AG09309 (cell line): Measurements from ENCODE around the gene HMX3.
"Not testable (repeated sequence)": the region's sequence is repeated elsewhere in the genome, so short reads cannot be mapped to it uniquely, and the experiment has no call there.

Source experiments
- DNase-seq: peaks from one replicate; pipeline ENCODE4 v3.0.0-alpha.2; 2010; ENCODE audit warnings: low read depth
- H3K4me3 ChIP-seq: 2 replicates; pipeline ENCODE4 v1.5.1; 2011; ENCODE audit warnings: mild to moderate bottlenecking, low read depth, low read length, moderate library complexity; ENCODE audit not compliant: control insufficient read depth
- CTCF ChIP-seq: IDR thresholded peaks from 2 replicates; pipeline ENCODE4 v1.5.1; 2011; ENCODE audit warnings: mild to moderate bottlenecking, low read depth, low read length, inconsistent platforms; ENCODE audit not compliant: insufficient read depth, control insufficient read depth; ENCODE audit errors: missing control alignments

Gene HMX3

GRCh38 chr10:123157210-123157609, 21.4 kb downstream of the HMX3 start:
- H3K4me3 ChIP-seq = no peak overlapping the region
- no peak for DNase-seq
- TF ChIP-seq CTCF = no peak

GRCh38 chr10:123158682-123159081, 22.9 kb downstream of the HMX3 start:
- no peak for TF ChIP-seq CTCF
- no peak for DNase-seq
- H3K4me3 ChIP-seq = no peak overlapping the region

- DNase-seq = no peak
- H3K4me3 ChIP-seq = no peak overlapping the region
- no peak for TF ChIP-seq CTCF
These were observed 24.7 kb downstream of the HMX3 start for GRCh38 chr10:123160311-123160980.

GRCh38 chr10:123164319-123164718, 28.5 kb downstream of the HMX3 start:
- TF ChIP-seq CTCF = no peak
- DNase-seq = no peak
- H3K4me3 ChIP-seq = no peak overlapping the region

- DNase-seq = no peak
- H3K4me3 ChIP-seq = no peak overlapping the region
- TF ChIP-seq CTCF = peak; percentile 3
These were observed 29.8 kb downstream of the HMX3 start for GRCh38 chr10:123165445-123166072.

- no peak overlapping the region for H3K4me3 ChIP-seq
- TF ChIP-seq CTCF = no peak
- DNase-seq = no peak
These were observed 30.8 kb downstream of the HMX3 start for GRCh38 chr10:123166618-123167017.

- H3K4me3 ChIP-seq = no peak overlapping the region
- no peak for TF ChIP-seq CTCF
- DNase-seq = no peak
These were observed 35.2 kb downstream of the HMX3 start for GRCh38 chr10:123170961-123171360.

GRCh38 chr10:123171616-123172015, 35.8 kb downstream of the HMX3 start:
- not testable (repeated sequence) for DNase-seq, H3K4me3 ChIP-seq
